ENCODE measurements around the gene SYNJ2. TPM values are rescaled to one million over a fixed set of nuclear protein-coding genes. Genes with fewer than 3 reads are reported as not detected.
"Not testable (repeated sequence)": the region's sequence is repeated elsewhere in the genome, so short reads cannot be mapped to it uniquely, and the experiment has no call there.

The SYNJ2 gene
- polyA plus RNA-seq, 2 donors: 5.7 to 8.1 TPM

DNA sequence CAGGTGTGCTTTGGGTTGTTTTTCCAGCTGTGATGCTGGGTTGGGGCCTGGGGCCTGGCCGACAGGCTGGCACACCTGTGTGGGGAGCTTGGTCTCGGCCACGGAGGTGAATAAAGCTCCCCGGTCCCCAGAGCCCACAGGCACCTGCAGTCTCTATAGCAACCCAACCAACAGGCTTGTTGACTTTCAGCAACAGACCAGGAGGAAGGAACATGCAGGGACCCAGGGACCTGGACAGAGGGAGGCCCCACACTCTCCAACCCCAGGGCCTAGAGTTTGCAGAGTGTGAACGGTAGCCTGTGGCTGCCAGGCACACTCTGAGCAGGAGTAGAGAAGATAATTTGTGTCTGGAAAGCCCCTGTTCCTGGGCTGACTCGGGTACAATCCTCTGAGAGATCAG is 14.6 kb upstream of the SYNJ2 start:
- WGBS, 2 donors: 50 to 56% methylated on average over 6 of the region's 6 CpGs
- H3K36me3 ChIP-seq (ENCODE audit: control insufficient read depth in 2 of 2, insufficient read depth in 2 of 2, low read length in 1 of 2): no peaks in the 10 kb centered on the region
- H3K27me3 ChIP-seq (ENCODE audit: control insufficient read depth in 1 of 2, insufficient read depth in 2 of 2, low read length in 2 of 2): no peaks in the 10 kb centered on the region
- peaks cover 0 to 3% of the 10 kb centered on the region in 2 donors for H3K4me1 ChIP-seq (ENCODE audit: control insufficient read depth in 2 of 2, insufficient read depth in 2 of 2, low read length in 1 of 2)
- H3K27ac ChIP-seq (ENCODE audit: low read depth in 2 of 2, low read length in 1 of 2): no peak overlapping the region
- H3K9me3 ChIP-seq (ENCODE audit: control insufficient read depth in 2 of 2, insufficient read depth in 1 of 2, low read depth in 1 of 2, low read length in 1 of 2): no peaks in the 10 kb centered on the region
- no peak overlapping the region for H3K4me3 ChIP-seq (ENCODE audit: low read depth in 1 of 2, low read length in 2 of 2)

DNA sequence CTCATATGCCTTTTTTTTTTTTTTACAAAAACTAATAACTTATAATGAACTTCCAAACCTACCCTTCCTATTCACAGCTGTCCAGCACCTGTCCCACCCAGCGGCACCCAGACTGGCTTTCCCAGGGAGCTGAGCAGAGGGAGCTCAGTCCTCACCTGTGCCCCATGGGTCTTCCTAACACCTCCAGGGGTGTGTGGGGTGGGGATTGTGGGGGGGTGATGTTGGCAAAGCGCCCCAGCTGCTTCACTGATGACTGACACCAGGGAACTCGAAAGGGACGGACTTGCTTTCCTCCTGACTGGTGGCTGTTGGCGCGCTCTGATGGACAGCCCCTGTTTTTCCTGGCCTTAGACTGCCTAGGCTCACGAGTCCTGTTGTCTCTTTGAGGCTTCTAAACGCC is 14.2 kb upstream of the SYNJ2 start:
- Histone ChIP-seq H3K4me1 (ENCODE audit: control insufficient read depth in 2 of 2, insufficient read depth in 2 of 2, low read length in 1 of 2) (peaks cover 0 to 3% of the 10 kb centered on the region in 2 donors), H3K4me3 (ENCODE audit: low read depth in 1 of 2, low read length in 2 of 2) (no peak overlapping the region), H3K27me3 (ENCODE audit: control insufficient read depth in 1 of 2, insufficient read depth in 2 of 2, low read length in 2 of 2) (no peaks in the 10 kb centered on the region), H3K27ac (ENCODE audit: low read depth in 2 of 2, low read length in 1 of 2) (no peak overlapping the region), H3K9me3 (ENCODE audit: control insufficient read depth in 2 of 2, insufficient read depth in 1 of 2, low read depth in 1 of 2, low read length in 1 of 2) (no peaks in the 10 kb centered on the region), H3K36me3 (ENCODE audit: control insufficient read depth in 2 of 2, insufficient read depth in 2 of 2, low read length in 1 of 2) (no peaks in the 10 kb centered on the region)
- 79 to 86% methylated on average over 8 of the region's 8 CpGs for WGBS, 2 donors

DNA sequence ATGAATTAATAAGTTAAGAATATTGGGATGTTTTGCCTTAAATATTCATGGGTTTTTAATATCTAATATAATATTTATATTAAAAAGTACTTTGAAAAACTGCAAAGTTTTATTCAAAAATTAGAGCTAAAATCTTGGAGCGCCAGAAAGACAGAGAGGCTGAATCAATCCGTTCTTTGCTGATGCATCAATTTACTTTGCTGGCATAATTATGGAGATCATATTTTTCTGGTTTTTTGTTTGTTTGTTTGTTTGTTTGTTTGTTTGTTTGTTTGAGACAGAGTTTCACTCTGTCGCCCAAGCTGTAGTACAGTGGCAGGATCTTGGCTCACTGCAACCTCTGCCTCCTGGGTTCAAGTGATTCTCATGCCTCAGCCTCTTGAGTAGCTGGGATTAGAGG is 9.5 kb upstream of the SYNJ2 start:
- not testable (repeated sequence) for H3K27ac ChIP-seq (ENCODE audit: low read depth in 2 of 2, low read length in 1 of 2); H3K4me3 ChIP-seq (ENCODE audit: low read depth in 1 of 2, low read length in 2 of 2); H3K27me3 ChIP-seq (ENCODE audit: control insufficient read depth in 1 of 2, insufficient read depth in 2 of 2, low read length in 2 of 2); H3K36me3 ChIP-seq (ENCODE audit: control insufficient read depth in 2 of 2, insufficient read depth in 2 of 2, low read length in 1 of 2); H3K4me1 ChIP-seq (ENCODE audit: control insufficient read depth in 2 of 2, insufficient read depth in 2 of 2, low read length in 1 of 2); H3K9me3 ChIP-seq (ENCODE audit: control insufficient read depth in 2 of 2, insufficient read depth in 1 of 2, low read depth in 1 of 2, low read length in 1 of 2)
- WGBS, 2 donors: 88 to 97% methylated on average over 3 of the region's 3 CpGs

DNA sequence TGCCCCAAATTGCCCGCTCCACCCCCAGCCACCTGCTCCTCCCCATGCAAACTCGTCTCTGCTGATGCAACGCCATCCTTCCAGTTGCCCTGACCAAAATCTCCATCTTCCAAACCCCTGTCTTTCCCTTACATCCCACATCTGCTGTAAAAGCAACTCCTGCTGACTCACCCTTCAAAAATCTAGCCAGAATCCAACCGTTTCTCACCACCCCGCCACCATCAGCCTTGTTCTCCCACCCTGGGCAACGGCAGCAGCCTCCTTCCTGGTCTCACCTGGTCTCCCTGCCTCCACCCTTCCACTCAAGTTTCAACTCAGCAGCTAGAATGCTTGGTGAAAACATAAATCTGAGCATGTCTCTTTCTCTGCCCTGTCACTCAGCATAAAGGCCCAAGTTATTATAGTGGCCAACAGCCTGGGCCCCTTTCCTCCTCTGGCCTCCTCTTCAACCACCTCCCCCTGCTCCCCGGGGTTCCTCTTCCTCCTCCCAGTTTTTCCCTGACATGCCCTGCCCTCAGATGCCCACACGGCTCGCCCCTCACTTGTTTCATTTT is 7.2 kb upstream of the SYNJ2 start:
- Histone ChIP-seq H3K27me3 (ENCODE audit: control insufficient read depth in 1 of 2, insufficient read depth in 2 of 2, low read length in 2 of 2) (no peaks in the 10 kb centered on the region), H3K27ac (ENCODE audit: low read depth in 2 of 2, low read length in 1 of 2) (no peak overlapping the region), H3K4me1 (ENCODE audit: control insufficient read depth in 2 of 2, insufficient read depth in 2 of 2, low read length in 1 of 2) (no peaks in the 10 kb centered on the region), H3K4me3 (ENCODE audit: low read depth in 1 of 2, low read length in 2 of 2) (no peak overlapping the region), H3K9me3 (ENCODE audit: control insufficient read depth in 2 of 2, insufficient read depth in 1 of 2, low read depth in 1 of 2, low read length in 1 of 2) (no peaks in the 10 kb centered on the region), H3K36me3 (ENCODE audit: control insufficient read depth in 2 of 2, insufficient read depth in 2 of 2, low read length in 1 of 2) (no peaks in the 10 kb centered on the region)
- WGBS, 2 donors: 74 to 75% methylated on average over 9 of the region's 9 CpGs

DNA sequence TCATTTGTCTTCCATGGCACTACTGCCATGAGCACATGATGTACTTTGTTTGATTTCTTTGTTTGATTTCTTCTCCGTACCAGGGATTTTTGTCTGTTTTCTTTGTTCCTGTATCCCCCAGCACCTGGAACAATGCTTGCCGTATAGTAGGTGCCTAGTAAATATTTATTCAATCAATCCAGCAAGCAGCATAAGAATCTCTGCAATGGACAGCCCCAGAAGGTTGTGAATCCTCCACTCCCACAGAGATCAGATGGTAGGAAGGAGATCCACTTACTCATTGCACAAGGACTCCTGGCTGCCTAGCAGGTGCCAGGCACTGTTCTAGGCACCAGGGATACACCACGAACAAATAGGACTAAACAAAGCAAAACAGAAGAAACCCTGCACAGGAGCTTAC is 6.7 kb upstream of the SYNJ2 start:
- H3K27me3 ChIP-seq (ENCODE audit: control insufficient read depth in 1 of 2, insufficient read depth in 2 of 2, low read length in 2 of 2): no peaks in the 10 kb centered on the region
- H3K4me1 ChIP-seq (ENCODE audit: control insufficient read depth in 2 of 2, insufficient read depth in 2 of 2, low read length in 1 of 2): no peaks in the 10 kb centered on the region
- no peak overlapping the region for H3K4me3 ChIP-seq (ENCODE audit: low read depth in 1 of 2, low read length in 2 of 2)
- no peak overlapping the region for H3K27ac ChIP-seq (ENCODE audit: low read depth in 2 of 2, low read length in 1 of 2)
- H3K9me3 ChIP-seq (ENCODE audit: control insufficient read depth in 2 of 2, insufficient read depth in 1 of 2, low read depth in 1 of 2, low read length in 1 of 2): no peaks in the 10 kb centered on the region
- WGBS, 2 donors: 82 to 90% methylated on average over 3 of the region's 3 CpGs
- no peaks in the 10 kb centered on the region for H3K36me3 ChIP-seq (ENCODE audit: control insufficient read depth in 2 of 2, insufficient read depth in 2 of 2, low read length in 1 of 2)

DNA sequence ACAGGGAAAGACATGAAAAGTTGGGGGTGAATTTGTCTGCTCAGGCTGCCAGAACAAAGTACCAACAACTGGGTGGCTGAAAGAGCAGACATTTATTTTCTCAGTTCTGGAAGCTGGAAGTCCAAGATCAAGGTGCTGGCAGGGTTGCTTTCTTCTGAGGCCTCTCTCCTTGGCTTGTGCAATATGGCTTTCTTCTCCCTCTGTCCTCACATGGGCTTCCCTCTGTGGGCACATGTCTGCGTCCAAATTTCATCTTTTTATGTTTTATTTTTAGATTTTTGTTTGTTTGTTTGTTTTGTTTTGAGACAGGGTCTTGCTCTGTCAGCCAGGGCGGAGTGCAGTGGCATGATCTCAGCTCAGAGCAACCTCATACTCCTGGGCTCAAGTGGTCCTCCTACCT is 6.2 kb upstream of the SYNJ2 start:
- WGBS, 2 donors: 89 to 91% methylated on average over 2 of the region's 2 CpGs
- H3K4me1 ChIP-seq (ENCODE audit: control insufficient read depth in 2 of 2, insufficient read depth in 2 of 2, low read length in 1 of 2): no peaks in the 10 kb centered on the region
- H3K4me3 ChIP-seq (ENCODE audit: low read depth in 1 of 2, low read length in 2 of 2): no peak overlapping the region
- H3K36me3 ChIP-seq (ENCODE audit: control insufficient read depth in 2 of 2, insufficient read depth in 2 of 2, low read length in 1 of 2): no peaks in the 10 kb centered on the region
- H3K9me3 ChIP-seq (ENCODE audit: control insufficient read depth in 2 of 2, insufficient read depth in 1 of 2, low read depth in 1 of 2, low read length in 1 of 2): no peaks in the 10 kb centered on the region
- no peak overlapping the region for H3K27ac ChIP-seq (ENCODE audit: low read depth in 2 of 2, low read length in 1 of 2)
- H3K27me3 ChIP-seq (ENCODE audit: control insufficient read depth in 1 of 2, insufficient read depth in 2 of 2, low read length in 2 of 2): no peaks in the 10 kb centered on the region

DNA sequence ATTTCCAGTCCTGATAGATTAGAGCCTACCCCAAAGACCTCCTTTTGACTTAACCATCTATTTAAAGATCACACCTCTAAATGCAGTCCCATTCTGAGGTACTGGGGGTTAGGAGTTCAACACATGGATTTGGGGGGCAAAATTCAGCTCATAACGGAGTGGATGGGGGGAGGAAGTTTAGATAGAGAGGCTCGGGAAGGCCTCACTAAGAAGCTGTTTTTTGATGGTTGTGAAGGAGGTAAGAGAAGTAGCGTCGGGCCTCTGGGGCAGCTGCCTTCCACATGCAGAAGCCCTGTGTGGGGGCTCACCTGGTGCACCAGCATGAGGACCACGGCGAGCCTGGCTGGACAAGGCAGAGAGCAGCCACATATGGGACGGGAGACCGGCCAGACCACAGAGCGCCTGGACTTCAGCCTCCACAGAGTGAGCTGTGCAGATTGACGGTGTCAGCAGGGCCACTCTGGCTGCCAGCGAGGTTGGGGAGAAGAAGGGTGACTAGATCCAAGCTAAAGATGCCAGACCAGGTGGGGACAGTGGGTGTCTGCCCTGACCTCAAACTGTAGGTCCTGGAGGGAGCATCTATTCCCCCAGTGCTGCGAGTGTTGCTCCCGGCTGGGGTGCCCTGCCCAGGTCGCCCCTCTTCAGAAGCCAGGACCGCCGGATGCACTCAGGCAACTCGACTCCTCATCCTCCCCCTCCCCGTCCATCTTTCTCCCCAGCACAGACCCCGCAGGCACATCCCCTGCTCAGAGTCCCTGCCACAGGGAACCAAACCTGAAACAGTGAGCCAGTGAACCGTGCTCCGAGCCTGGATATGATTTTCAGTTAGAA is 5.1 kb upstream of the SYNJ2 start:
- Histone ChIP-seq H3K9me3 (ENCODE audit: control insufficient read depth in 2 of 2, insufficient read depth in 1 of 2, low read depth in 1 of 2, low read length in 1 of 2) (no peaks in the 10 kb centered on the region), H3K4me1 (ENCODE audit: control insufficient read depth in 2 of 2, insufficient read depth in 2 of 2, low read length in 1 of 2) (peaks cover 0 to 3% of the 10 kb centered on the region in 2 donors), H3K4me3 (ENCODE audit: low read depth in 1 of 2, low read length in 2 of 2) (no peak overlapping the region), H3K36me3 (ENCODE audit: control insufficient read depth in 2 of 2, insufficient read depth in 2 of 2, low read length in 1 of 2) (no peaks in the 10 kb centered on the region), H3K27me3 (ENCODE audit: control insufficient read depth in 1 of 2, insufficient read depth in 2 of 2, low read length in 2 of 2) (no peaks in the 10 kb centered on the region), H3K27ac (ENCODE audit: low read depth in 2 of 2, low read length in 1 of 2) (no peak overlapping the region)
- WGBS, 2 donors: 93 to 95% methylated on average over 21 of the region's 21 CpGs

DNA sequence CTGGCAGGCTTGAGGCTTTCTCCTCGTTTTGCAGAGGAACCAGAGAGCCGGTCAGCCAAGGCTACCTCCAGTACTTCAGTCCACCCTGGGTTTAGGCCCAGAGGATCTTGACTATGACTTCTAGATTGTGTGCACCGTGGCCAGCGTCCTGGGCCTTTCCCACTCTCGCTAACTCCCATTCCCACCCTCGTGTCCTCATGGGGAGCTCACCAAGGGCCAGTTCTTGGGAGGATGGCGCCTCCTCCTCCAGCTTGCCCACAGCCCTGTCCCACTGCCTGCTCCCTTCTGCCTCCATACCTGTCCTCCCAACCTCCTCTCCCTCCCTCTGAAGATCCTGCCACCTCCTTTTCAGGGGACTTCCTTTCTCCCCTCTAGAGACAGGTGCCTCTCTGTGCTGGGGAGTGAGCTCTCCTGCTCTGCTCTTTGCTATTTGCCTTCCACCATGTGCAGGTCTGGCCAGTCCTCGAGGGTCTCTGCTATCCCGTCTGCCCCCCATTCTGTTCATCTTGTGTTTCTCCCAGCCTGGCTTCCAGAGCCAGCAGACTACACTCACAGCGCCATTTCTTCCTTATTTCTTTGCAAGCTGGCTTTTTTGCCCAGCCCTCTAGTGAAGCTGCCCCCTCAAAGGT is 4.4 kb upstream of the SYNJ2 start:
- Histone ChIP-seq H3K36me3 (ENCODE audit: control insufficient read depth in 2 of 2, insufficient read depth in 2 of 2, low read length in 1 of 2) (no peaks in the 10 kb centered on the region), H3K27ac (ENCODE audit: low read depth in 2 of 2, low read length in 1 of 2) (no peak overlapping the region), H3K9me3 (ENCODE audit: control insufficient read depth in 2 of 2, insufficient read depth in 1 of 2, low read depth in 1 of 2, low read length in 1 of 2) (no peaks in the 10 kb centered on the region), H3K27me3 (ENCODE audit: control insufficient read depth in 1 of 2, insufficient read depth in 2 of 2, low read length in 2 of 2) (no peaks in the 10 kb centered on the region), H3K4me1 (ENCODE audit: control insufficient read depth in 2 of 2, insufficient read depth in 2 of 2, low read length in 1 of 2) (peaks cover 0 to 6% of the 10 kb centered on the region in 2 donors), H3K4me3 (ENCODE audit: low read depth in 1 of 2, low read length in 2 of 2) (no peak overlapping the region)
- 89 to 90% methylated on average over 10 of the region's 10 CpGs for WGBS, 2 donors

DNA sequence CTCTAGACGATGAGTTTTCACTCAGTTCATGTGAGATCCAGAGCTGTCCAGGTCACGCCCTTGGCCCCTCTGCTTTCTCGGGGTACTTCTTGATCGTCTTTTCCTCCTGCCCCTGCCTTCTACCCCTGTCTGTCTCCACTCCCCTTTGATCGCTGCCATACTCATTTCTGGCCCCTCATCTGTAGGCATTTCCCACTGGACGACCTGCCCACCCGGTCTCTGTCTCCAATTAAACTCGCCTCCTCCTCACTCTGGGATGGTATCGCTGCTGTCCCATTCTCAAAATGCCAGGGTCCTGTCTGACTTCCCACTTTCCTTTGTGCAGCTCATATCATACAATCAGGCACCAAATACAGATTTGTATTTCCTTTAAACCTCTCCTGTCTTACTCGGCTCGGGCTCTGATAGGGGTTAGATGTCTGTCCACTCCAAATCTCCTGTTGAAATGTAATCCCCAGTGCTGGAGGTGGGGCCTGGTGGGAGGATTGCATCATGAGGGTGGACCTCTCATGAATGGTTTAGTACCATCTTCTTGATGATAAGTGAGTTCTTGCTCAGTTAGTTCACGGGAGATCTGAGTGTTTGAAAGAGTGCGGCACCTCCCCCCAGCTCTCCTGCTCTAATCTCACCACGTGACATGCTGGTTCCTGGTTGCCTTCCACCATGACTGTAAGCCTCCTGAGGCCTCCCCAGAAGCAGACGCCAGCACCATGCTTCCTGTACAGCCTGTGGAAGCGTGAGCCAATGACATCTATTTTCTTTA is 3.5 kb upstream of the SYNJ2 start:
- 85 to 86% methylated on average over 16 of the region's 16 CpGs for WGBS, 2 donors
- Histone ChIP-seq H3K4me1 (ENCODE audit: control insufficient read depth in 2 of 2, insufficient read depth in 2 of 2, low read length in 1 of 2) (peaks cover 0 to 11% of the 10 kb centered on the region in 2 donors), H3K27me3 (ENCODE audit: control insufficient read depth in 1 of 2, insufficient read depth in 2 of 2, low read length in 2 of 2) (no peaks in the 10 kb centered on the region), H3K9me3 (ENCODE audit: control insufficient read depth in 2 of 2, insufficient read depth in 1 of 2, low read depth in 1 of 2, low read length in 1 of 2) (no peaks in the 10 kb centered on the region), H3K27ac (ENCODE audit: low read depth in 2 of 2, low read length in 1 of 2) (no peak overlapping the region), H3K4me3 (ENCODE audit: low read depth in 1 of 2, low read length in 2 of 2) (no peak overlapping the region), H3K36me3 (ENCODE audit: control insufficient read depth in 2 of 2, insufficient read depth in 2 of 2, low read length in 1 of 2) (no peaks in the 10 kb centered on the region)
